ENCODE measurements around the gene TAGLN3.
"Not testable (repeated sequence)": the region's sequence is repeated elsewhere in the genome, so short reads cannot be mapped to it uniquely, and the experiment has no call there.

The TAGLN3 gene

DNA sequence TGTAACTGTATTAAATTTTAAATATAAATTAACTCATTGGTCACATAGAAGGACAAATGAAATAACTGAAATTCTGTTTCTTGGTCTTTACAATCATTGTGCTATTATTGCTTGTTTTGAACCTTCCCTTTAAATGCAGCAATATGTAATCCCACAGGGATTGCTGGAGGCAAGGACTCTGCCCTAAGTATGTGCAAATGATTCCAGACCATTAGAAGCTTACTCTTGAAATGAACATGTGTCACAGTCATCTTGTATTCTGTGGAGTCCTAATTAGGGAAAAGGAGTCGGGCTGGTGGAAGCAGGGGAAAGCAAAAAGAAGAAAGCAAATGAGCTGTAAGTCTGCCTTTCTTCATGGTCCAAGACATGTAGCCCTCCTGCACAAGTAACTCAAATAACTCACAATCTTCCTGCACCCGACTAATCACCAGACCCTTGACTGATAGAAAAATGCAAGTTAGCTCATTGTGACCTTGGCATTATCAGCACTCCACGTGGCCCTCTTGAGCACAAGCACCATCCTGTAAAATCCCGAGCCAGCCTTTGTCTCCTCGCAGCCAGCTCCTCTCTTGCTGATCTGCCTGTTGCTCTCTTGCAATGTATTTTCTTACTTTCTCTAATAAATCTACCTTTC is 33.5 kb downstream of the TAGLN3 start:
- Histone ChIP-seq H2BK15ac (ENCODE audit: low read length) (no peak overlapping the region), H2AFZ (ENCODE audit: low read length) (peak overlapping the region; percentile 10)

DNA sequence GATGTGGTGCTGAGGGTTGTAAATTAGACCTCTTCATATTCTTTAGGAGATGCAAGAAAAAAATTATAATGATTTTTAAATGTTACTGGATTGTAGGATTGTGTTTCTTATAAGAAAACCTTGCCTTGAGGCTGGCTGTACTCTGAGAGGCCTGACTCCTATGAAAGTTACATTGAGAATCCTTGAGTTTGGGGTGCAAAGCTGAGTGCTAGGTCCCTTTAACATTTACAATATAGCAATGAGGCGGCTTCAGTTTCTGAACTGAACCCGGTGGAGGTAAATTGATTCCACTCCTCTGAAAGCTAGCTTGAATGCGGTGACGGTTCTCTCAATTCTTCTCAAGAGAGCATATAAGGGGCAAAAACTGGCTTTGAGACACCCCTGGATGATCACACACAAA is 35.7 kb downstream of the TAGLN3 start, which contains the start of gene TMPRSS7:
Gene TMPRSS7 (plus strand): TSS at position 301 of the 400 bp plus-strand sequence. CDS start 110 bp downstream, outside the sequence.
- no peak within 1 kb of the TSS for H3K14ac ChIP-seq (ENCODE audit: low read length)
- no peak within 1 kb of the TSS for H3K9ac ChIP-seq (ENCODE audit: low read depth, low read length, poor library complexity)
- peaks cover 2 to 8% of the 10 kb centered on the region in 2 donors for H3K9me3 ChIP-seq (replicated peaks in 1 of 2; ENCODE audit: control insufficient read depth in 2 of 2, insufficient read depth in 1 of 2, low read depth in 1 of 2, low read length in 2 of 2)
- H3K36me3 ChIP-seq (replicated peaks in 1 of 2; ENCODE audit: control insufficient read depth in 2 of 2, insufficient read depth in 2 of 2, low read length in 2 of 2) = no peaks in the 10 kb centered on the region
- peaks cover 0 to 19% of the 10 kb centered on the region in 2 donors for H3K4me1 ChIP-seq (ENCODE audit: control insufficient read depth in 2 of 2, insufficient read depth in 1 of 2, low read depth in 1 of 2, low read length in 2 of 2)
- no peaks in the 10 kb centered on the region for H3K79me1 ChIP-seq (ENCODE audit: low read depth, low read length)
- H2AK5ac ChIP-seq (ENCODE audit: low read depth, low read length) = no peak within 1 kb of the TSS
- no peak within 1 kb of the TSS for H3K27ac ChIP-seq (replicated peaks; ENCODE audit: low read length)
- H3K4me2 ChIP-seq (ENCODE audit: insufficient read depth, low read length, poor library complexity, severe bottlenecking) = no peak within 1 kb of the TSS
- H4K8ac ChIP-seq (ENCODE audit: low read depth, low read length) = no peak within 1 kb of the TSS
- H4K91ac ChIP-seq (ENCODE audit: low read depth, low read length, poor library complexity) = no peak within 1 kb of the TSS
- no CpG with 5 or more reads among the region's 4 CpGs for WGBS, 2 donors (ENCODE audit: extremely low coverage in 2 of 2, insufficient read length in 2 of 2, insufficient replicate concordance in 1 of 2)
- H3K27me3 ChIP-seq (ENCODE audit: control insufficient read depth in 3 of 3, insufficient read depth in 3 of 3, low read depth in 1 of 3, low read length in 3 of 3) = no peaks in the 10 kb centered on the region
- H2AFZ ChIP-seq (ENCODE audit: low read length) = no peak within 1 kb of the TSS
- H3K4me3 ChIP-seq (ENCODE audit: low read length in 2 of 2) = no peak within 1 kb of the TSS
- no peak within 1 kb of the TSS for H2BK15ac ChIP-seq (ENCODE audit: low read length)
- DNase-seq (ENCODE audit: low spot score) = no peak
- H2BK12ac ChIP-seq (ENCODE audit: low read length) = no peak within 1 kb of the TSS
- no peak within 1 kb of the TSS for H3K4ac ChIP-seq (ENCODE audit: low read length)
- no peak within 1 kb of the TSS for H2BK5ac ChIP-seq (ENCODE audit: low read length)
- H3K23ac ChIP-seq (ENCODE audit: low read depth, low read length, poor library complexity) = no peak within 1 kb of the TSS
- H3K18ac ChIP-seq (ENCODE audit: low read length) = no peak within 1 kb of the TSS
- H2BK120ac ChIP-seq (ENCODE audit: low read depth, low read length) = no peak within 1 kb of the TSS

More for the DNA sequence above, 33.5 kb downstream of the TAGLN3 start:
- Histone ChIP-seq H3K14ac (ENCODE audit: low read length) (no peak overlapping the region), H4K91ac (ENCODE audit: low read depth, low read length, poor library complexity) (no peak overlapping the region), H2AK5ac (ENCODE audit: low read depth, low read length) (no peak overlapping the region), H3K79me1 (ENCODE audit: low read depth, low read length) (no peaks in the 10 kb centered on the region), H3K4me2 (ENCODE audit: insufficient read depth, low read length, poor library complexity, severe bottlenecking) (no peak overlapping the region), H3K4me3 (ENCODE audit: low read length in 2 of 2) (no peak overlapping the region), H3K9ac (ENCODE audit: low read depth, low read length, poor library complexity) (no peak overlapping the region), H2BK12ac (ENCODE audit: low read length) (no peak overlapping the region), H2BK120ac (ENCODE audit: low read depth, low read length) (no peak overlapping the region), H3K9me3 (replicated peaks in 1 of 2; ENCODE audit: control insufficient read depth in 2 of 2, insufficient read depth in 1 of 2, low read depth in 1 of 2, low read length in 2 of 2) (peaks cover 2 to 6% of the 10 kb centered on the region in 2 donors), H4K8ac (ENCODE audit: low read depth, low read length) (no peak overlapping the region), H3K27me3 (ENCODE audit: control insufficient read depth in 3 of 3, insufficient read depth in 3 of 3, low read depth in 1 of 3, low read length in 3 of 3) (no peaks in the 10 kb centered on the region), H3K4ac (ENCODE audit: low read length) (no peak overlapping the region), H3K23ac (ENCODE audit: low read depth, low read length, poor library complexity) (no peak overlapping the region), H3K18ac (ENCODE audit: low read length) (no peak overlapping the region), H2BK5ac (ENCODE audit: low read length) (no peak overlapping the region), H3K4me1 (ENCODE audit: control insufficient read depth in 2 of 2, insufficient read depth in 1 of 2, low read depth in 1 of 2, low read length in 2 of 2) (peaks cover 0 to 7% of the 10 kb centered on the region in 2 donors), H3K27ac (replicated peaks; ENCODE audit: low read length) (no peak overlapping the region), H3K36me3 (replicated peaks in 1 of 2; ENCODE audit: control insufficient read depth in 2 of 2, insufficient read depth in 2 of 2, low read length in 2 of 2) (no peaks in the 10 kb centered on the region)
- no CpG with 5 or more reads among the region's 5 CpGs for WGBS, 2 donors (ENCODE audit: extremely low coverage in 2 of 2, insufficient read length in 2 of 2, insufficient replicate concordance in 1 of 2)
- DNase-seq (ENCODE audit: low spot score) = no peak

DNA sequence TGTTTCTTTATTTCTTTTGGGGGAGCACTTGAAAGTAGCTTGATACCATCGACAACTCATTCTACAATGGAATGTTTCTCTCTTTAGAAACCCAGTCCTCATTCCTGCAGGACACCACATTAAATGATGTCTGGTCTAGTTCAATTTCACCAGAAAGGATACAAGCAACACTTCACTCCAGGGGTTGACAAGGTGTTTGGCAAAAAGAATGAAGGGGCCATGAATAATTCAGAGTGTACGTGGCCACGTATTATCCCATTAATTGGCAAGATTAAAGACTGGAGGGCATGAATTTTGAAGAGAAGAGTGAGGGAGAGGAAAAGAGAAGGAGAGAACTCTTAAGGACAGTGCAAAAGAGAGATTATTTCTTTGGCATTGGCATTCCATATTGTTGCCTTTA is 36.5 kb downstream of the TAGLN3 start:
- Histone ChIP-seq H3K79me1 (ENCODE audit: low read depth, low read length) (no peaks in the 10 kb centered on the region), H2AFZ (ENCODE audit: low read length) (no peak overlapping the region), H2BK120ac (ENCODE audit: low read depth, low read length) (no peak overlapping the region), H3K4me1 (ENCODE audit: control insufficient read depth in 2 of 2, insufficient read depth in 1 of 2, low read depth in 1 of 2, low read length in 2 of 2) (peaks cover 0 to 20% of the 10 kb centered on the region in 2 donors), H3K4ac (ENCODE audit: low read length) (no peak overlapping the region), H3K36me3 (replicated peaks in 1 of 2; ENCODE audit: control insufficient read depth in 2 of 2, insufficient read depth in 2 of 2, low read length in 2 of 2) (no peaks in the 10 kb centered on the region), H3K14ac (ENCODE audit: low read length) (no peak overlapping the region), H3K4me2 (ENCODE audit: insufficient read depth, low read length, poor library complexity, severe bottlenecking) (no peak overlapping the region), H2AK5ac (ENCODE audit: low read depth, low read length) (no peak overlapping the region), H2BK12ac (ENCODE audit: low read length) (no peak overlapping the region), H3K23ac (ENCODE audit: low read depth, low read length, poor library complexity) (no peak overlapping the region), H4K8ac (ENCODE audit: low read depth, low read length) (no peak overlapping the region), H4K91ac (ENCODE audit: low read depth, low read length, poor library complexity) (no peak overlapping the region), H2BK5ac (ENCODE audit: low read length) (no peak overlapping the region), H3K9ac (ENCODE audit: low read depth, low read length, poor library complexity) (no peak overlapping the region), H3K4me3 (ENCODE audit: low read length in 2 of 2) (no peak overlapping the region), H2BK15ac (ENCODE audit: low read length) (no peak overlapping the region), H3K9me3 (replicated peaks in 1 of 2; ENCODE audit: control insufficient read depth in 2 of 2, insufficient read depth in 1 of 2, low read depth in 1 of 2, low read length in 2 of 2) (peaks cover 2 to 8% of the 10 kb centered on the region in 2 donors), H3K18ac (ENCODE audit: low read length) (no peak overlapping the region), H3K27me3 (ENCODE audit: control insufficient read depth in 3 of 3, insufficient read depth in 3 of 3, low read depth in 1 of 3, low read length in 3 of 3) (no peaks in the 10 kb centered on the region), H3K27ac (replicated peaks; ENCODE audit: low read length) (no peak overlapping the region)
- no peak for DNase-seq (ENCODE audit: low spot score)
- WGBS, 2 donors (ENCODE audit: extremely low coverage in 2 of 2, insufficient read length in 2 of 2, insufficient replicate concordance in 1 of 2) = no CpG with 5 or more reads among the region's 3 CpGs

DNA sequence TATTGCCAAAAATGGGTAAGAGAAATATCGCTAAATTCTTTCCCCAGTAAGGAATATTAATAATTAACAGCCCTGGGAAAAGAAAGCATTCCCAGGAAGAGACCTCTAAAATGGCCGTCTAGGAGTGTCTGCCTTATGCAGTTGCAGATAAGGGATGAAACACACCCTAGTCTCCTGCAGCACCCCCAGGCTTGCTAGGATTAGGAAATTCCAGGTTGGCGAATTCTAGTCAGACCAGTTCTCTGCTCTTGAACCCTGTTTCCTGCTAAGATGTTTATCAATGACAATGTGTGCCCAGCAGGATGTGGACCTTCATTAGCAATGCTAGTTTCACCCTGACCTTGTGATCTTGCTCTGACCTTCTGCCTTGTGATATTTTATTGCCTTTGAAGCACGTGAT is 38.5 kb downstream of the TAGLN3 start:
- peaks cover 0 to 32% of the 10 kb centered on the region in 2 donors for H3K4me1 ChIP-seq (ENCODE audit: control insufficient read depth in 2 of 2, insufficient read depth in 1 of 2, low read depth in 1 of 2, low read length in 2 of 2)
- H3K36me3 ChIP-seq (replicated peaks in 1 of 2; ENCODE audit: control insufficient read depth in 2 of 2, insufficient read depth in 2 of 2, low read length in 2 of 2); H2BK120ac ChIP-seq (ENCODE audit: low read depth, low read length); H2BK5ac ChIP-seq (ENCODE audit: low read length); H2BK12ac ChIP-seq (ENCODE audit: low read length); DNase-seq (ENCODE audit: low spot score); H4K91ac ChIP-seq (ENCODE audit: low read depth, low read length, poor library complexity); H3K23ac ChIP-seq (ENCODE audit: low read depth, low read length, poor library complexity); H3K27me3 ChIP-seq (ENCODE audit: control insufficient read depth in 3 of 3, insufficient read depth in 3 of 3, low read depth in 1 of 3, low read length in 3 of 3); H2BK15ac ChIP-seq (ENCODE audit: low read length); H3K27ac ChIP-seq (replicated peaks; ENCODE audit: low read length); H3K9me3 ChIP-seq (replicated peaks in 1 of 2; ENCODE audit: control insufficient read depth in 2 of 2, insufficient read depth in 1 of 2, low read depth in 1 of 2, low read length in 2 of 2); H2AK5ac ChIP-seq (ENCODE audit: low read depth, low read length); H3K14ac ChIP-seq (ENCODE audit: low read length); H3K4ac ChIP-seq (ENCODE audit: low read length); H3K4me2 ChIP-seq (ENCODE audit: insufficient read depth, low read length, poor library complexity, severe bottlenecking); H3K9ac ChIP-seq (ENCODE audit: low read depth, low read length, poor library complexity); H4K8ac ChIP-seq (ENCODE audit: low read depth, low read length); H3K18ac ChIP-seq (ENCODE audit: low read length); H3K79me1 ChIP-seq (ENCODE audit: low read depth, low read length); H3K4me3 ChIP-seq (ENCODE audit: low read length in 2 of 2); H2AFZ ChIP-seq (ENCODE audit: low read length): not testable (repeated sequence)
- no CpG with 5 or more reads among the region's 4 CpGs for WGBS, 2 donors (ENCODE audit: extremely low coverage in 2 of 2, insufficient read length in 2 of 2, insufficient replicate concordance in 1 of 2)
